Neural cell (in vitro differentiated cells): ENCODE measurements around the gene OR2D2.

ENCODE experiments used
- EP300 ChIP-seq: fragments of 450-650 bp; conservative IDR thresholded peaks from 2 replicates; pipeline ENCODE4 v1.6.1; 2014; ENCODE audit warnings: antibody characterized with exemption, mild to moderate bottlenecking, moderate library complexity; ENCODE audit not compliant: poor library complexity, severe bottlenecking
- EZH2 ChIP-seq: fragments of 200-600, 300-800 bp; shearing (Covaris generic), sonication (generic); IDR thresholded peaks from 2 replicates; pipeline ENCODE4 v1.6.1; 2014; ENCODE audit warnings: antibody characterized with exemption, low read length, borderline replicate concordance, mild to moderate bottlenecking; ENCODE audit not compliant: insufficient read depth, poor library complexity, severe bottlenecking
- POLR2AphosphoS5 ChIP-seq: IDR thresholded peaks from 2 replicates; pipeline ENCODE4 v1.6.1; 2012
- RAD21 ChIP-seq: fragments of 450-650 bp; conservative IDR thresholded peaks from 2 replicates; pipeline ENCODE4 v1.6.1; 2014; ENCODE audit warnings: antibody characterized with exemption, mild to moderate bottlenecking, moderate library complexity
- TAF1 ChIP-seq: IDR thresholded peaks from 2 replicates; pipeline ENCODE4 v1.6.1; 2012; ENCODE audit warnings: low read depth
- TF ChIP-seq, protein P1 (sequence below): fragments of 450-650 bp; IDR thresholded peaks from 2 replicates; pipeline ENCODE4 v1.5.1; 2014; ENCODE audit warnings: antibody characterized with exemption, mild to moderate bottlenecking, moderate library complexity; ENCODE audit not compliant: poor library complexity, severe bottlenecking

DNA sequence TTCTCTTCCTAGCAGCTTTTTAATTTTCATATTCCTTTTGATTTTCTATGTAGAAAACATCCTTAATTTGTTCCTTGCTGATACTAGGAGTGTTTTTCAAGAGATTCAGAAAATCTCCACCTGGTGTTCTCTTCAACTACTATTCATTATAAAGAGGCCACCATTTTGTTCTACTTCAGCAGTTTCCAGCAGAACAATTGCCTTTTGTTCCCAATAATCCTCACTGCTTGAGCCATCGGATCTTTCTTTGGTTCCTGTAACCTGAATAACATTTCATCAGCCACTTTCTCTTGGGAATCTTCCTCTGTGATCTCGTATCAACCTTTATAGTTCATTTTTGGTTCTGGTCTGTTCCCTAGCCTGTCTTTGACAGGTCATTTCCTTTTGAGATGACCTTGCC, 48.6 kb downstream of the OR2D2 start:
- TF ChIP-seq POLR2AphosphoS5, result no peak
- TF ChIP-seq, protein P1, sequence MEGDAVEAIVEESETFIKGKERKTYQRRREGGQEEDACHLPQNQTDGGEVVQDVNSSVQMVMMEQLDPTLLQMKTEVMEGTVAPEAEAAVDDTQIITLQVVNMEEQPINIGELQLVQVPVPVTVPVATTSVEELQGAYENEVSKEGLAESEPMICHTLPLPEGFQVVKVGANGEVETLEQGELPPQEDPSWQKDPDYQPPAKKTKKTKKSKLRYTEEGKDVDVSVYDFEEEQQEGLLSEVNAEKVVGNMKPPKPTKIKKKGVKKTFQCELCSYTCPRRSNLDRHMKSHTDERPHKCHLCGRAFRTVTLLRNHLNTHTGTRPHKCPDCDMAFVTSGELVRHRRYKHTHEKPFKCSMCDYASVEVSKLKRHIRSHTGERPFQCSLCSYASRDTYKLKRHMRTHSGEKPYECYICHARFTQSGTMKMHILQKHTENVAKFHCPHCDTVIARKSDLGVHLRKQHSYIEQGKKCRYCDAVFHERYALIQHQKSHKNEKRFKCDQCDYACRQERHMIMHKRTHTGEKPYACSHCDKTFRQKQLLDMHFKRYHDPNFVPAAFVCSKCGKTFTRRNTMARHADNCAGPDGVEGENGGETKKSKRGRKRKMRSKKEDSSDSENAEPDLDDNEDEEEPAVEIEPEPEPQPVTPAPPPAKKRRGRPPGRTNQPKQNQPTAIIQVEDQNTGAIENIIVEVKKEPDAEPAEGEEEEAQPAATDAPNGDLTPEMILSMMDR, result no peak
- no peak for TF ChIP-seq RAD21
- TF ChIP-seq TAF1, result no peak
- no peak for TF ChIP-seq EZH2
- TF ChIP-seq EP300, result no peak
